GM12875 (cell line): Measurements from ENCODE around the gene PSTPIP1.

Experiments used
- H3K4me3 ChIP-seq: one replicate; pipeline ENCODE4 v1.5.1; 2011; ENCODE audit warnings: low read depth, low read length, control low read depth
- CTCF ChIP-seq: IDR thresholded peaks from 2 replicates; pipeline ENCODE4 v1.5.1; 2011; ENCODE audit warnings: low read depth, mild to moderate bottlenecking, control low read depth, inconsistent platforms, low read length, moderate library complexity, borderline replicate concordance; ENCODE audit not compliant: insufficient read depth

PSTPIP1 gene

GRCh38 chr15:77063249-77063648 is 68.3 kb downstream of the PSTPIP1 start:
- no peak for TF ChIP-seq CTCF
- H3K4me3 ChIP-seq = no peak overlapping the region

GRCh38 chr15:77064063-77064462 is 69.1 kb downstream of the PSTPIP1 start:
- H3K4me3 ChIP-seq = no peak overlapping the region
- no peak for TF ChIP-seq CTCF

DNA sequence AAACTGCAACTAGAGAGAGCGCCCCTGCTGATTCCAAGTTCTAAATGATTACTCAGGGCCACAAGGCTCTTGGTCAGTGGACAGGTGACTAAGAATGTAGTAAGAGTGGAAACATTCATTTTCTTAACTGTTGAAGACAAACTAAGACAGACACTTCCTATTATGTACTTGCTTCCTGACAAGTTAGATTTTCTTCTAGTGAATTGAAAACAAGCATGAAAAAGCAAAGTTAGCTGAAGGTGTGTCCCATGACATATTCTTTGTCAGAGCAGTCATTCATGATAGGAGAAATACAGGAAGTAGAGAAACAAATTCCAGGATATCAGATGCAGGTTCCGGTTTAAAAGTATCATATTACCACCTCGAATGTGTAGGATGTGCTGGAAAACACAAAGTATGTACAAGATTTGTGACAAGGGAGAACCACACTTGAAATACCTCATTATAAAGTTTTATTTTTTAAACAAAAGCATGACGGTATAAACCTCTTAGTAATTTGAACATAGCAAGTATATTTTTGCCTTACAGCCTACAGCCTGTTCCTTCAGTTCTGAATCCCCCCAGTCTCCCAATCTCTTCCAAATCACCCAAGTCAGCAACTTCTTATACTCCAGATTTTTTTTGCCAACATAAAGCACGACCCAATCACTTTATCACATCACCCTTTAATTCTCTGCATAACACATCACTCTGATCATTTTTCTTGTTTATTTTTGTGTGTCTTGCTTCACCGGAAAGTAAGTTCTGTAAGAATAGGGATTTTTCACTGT is 69.8 kb downstream of the PSTPIP1 start:
- H3K4me3 ChIP-seq = no peak overlapping the region
- no peak for TF ChIP-seq CTCF

GRCh38 chr15:77066971-77067690 is 72.2 kb downstream of the PSTPIP1 start:
- no peak for TF ChIP-seq CTCF
- no peak overlapping the region for H3K4me3 ChIP-seq

- H3K4me3 ChIP-seq = peak overlapping the region; percentile 19
Measured at GRCh38 chr15:77067691-77068367, 72.9 kb downstream of the PSTPIP1 start.

DNA sequence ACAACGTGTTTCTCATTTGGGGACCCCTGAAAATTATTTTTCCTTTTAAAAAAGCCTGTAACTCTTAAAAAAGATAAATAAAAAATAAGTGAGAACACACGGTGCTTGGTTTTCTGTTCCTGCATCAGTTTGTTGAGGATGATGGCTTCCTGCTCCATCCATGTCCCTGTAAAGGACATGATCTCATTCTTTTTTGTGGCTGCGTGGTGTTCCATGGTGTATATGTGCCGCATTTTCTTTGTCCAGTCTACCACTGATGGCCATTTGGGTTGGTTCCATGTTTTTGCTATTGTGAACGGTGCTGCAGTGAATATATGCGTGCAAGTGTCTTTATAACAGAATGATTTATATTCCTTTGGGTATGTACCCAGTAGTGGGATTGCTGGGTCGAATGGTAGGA is 73.7 kb downstream of the PSTPIP1 start:
- no peak overlapping the region for H3K4me3 ChIP-seq
- no peak for TF ChIP-seq CTCF

More at GRCh38 chr15:77067691-77068367, 72.9 kb downstream of the PSTPIP1 start:
- TF ChIP-seq CTCF = no peak
